ENCODE measurements around the gene ANKRD44.
A peak's percentile ranks its signal among the peaks of the same experiment; 100 is the strongest.
"Not testable (repeated sequence)": the region's sequence is repeated elsewhere in the genome, so short reads cannot be mapped to it uniquely, and the experiment has no call there.

Gene ANKRD44

DNA sequence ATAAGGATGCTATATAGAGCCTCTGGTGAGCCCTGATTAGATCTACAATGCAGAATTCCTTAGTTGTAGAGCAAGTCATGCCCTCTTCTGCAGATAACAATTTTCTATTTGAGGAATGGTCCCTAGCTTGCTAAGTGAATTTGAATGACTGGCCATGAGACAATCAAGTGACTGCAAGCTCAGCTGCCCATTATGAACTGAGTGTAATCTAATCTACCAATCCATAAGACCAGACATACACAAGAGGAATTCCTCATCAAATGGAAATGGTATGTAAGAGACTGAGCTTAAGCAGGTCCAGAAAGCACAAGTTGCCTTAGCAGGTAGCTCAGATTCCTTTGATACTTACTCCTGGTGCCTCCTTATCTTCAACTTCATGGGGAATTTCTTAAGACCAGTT lies 4.8 kb upstream of the ANKRD44 start:
- DNase-seq = no peak

DNA sequence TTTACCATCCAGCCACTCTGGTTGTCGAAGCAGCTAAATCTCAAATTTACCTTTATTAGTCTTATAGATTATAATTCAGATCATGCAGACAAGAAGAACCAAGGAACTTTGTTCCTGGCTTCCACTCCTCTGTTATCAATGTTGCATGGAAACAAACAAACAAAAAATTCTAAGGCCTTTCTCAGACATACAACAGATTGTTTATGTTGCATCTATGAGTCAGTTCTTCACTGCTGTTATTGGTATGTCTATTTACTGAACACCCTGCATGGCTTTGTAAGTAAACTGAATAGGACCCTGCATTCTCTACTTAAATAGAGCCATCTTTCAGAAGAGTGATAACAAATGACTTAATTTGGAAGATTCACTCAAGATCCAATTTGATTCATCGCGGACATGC lies 1.6 kb upstream of the ANKRD44 start:
- DNase-seq = no peak

DNA sequence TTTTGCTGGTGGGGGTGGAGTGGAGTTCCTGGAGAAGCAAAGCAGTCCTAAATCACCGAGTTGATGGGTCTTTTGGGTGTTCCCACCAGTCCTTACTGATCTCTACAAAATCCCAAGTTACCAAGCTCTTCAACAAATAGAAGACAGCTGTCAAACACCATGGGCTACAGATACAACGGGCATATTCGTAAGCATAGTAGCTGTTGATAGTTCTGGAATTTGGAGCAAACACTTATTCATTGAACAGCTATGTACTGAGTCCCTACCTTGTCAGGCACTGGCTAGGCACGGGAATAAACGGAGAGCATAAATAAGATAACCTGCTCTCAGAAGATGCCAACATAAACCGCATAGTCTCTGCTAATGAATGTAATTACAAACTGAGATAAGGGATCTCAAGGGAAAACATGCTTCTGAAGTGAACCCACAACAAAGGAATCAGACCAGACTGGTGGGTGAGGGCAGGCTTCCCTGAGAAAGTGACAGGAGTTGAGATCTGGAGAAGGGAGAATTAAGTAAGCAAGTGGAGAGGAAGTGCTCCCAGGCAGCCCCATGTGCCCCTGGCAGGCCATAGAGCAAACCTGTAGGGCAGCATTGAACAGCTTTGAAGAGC lies 947 bp upstream of the ANKRD44 start:
- DNase-seq = no peak

DNA sequence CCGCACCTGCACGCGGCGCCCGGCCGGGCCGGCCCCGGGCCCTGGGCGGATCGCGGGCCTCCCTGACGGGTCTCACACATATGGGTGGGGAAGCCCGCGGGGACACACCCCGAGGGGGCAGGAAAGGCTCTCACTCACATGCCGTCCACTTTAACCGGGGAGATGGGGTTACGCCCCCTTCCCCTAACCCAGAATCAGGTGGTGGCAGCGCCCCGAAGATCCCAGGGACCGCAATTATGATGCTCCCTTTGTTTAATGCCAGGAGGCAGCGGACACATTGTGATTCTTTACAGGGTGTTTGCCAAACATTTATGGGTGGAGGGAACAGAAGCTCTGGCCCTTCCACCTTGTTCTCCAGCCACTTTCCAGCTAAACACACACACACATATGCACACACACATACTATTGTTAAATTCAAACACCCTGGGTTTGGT lies 424 bp upstream of the ANKRD44 start:
- no peak for DNase-seq

DNA sequence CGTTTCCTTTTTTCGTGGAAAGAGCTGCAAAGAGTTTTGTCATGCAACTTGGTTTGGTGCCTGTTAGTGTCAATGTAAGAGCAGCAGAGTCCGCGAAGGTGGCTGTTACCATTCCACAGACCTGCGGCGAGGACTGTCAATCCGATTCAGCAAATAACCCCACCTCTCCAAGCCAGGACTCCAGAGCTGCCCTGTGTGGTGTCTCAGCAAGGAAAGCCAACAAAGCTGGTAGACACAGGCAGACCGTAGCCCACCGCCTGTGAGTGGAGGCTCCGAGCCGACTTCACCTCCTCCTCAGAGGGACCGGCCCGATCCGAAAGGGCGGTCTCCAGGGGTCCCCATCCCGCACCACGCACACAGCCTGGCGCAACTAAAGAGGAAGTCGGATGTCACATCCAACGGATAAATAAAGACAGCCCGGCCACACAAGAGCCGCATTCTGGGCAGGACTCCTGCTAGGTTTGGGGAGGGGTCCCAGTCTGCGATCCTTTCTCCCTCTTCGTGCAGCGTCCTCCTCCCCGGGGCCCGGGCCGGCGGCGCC lies 819 bp downstream of the ANKRD44 start:
- peak; percentile 60 for DNase-seq

DNA sequence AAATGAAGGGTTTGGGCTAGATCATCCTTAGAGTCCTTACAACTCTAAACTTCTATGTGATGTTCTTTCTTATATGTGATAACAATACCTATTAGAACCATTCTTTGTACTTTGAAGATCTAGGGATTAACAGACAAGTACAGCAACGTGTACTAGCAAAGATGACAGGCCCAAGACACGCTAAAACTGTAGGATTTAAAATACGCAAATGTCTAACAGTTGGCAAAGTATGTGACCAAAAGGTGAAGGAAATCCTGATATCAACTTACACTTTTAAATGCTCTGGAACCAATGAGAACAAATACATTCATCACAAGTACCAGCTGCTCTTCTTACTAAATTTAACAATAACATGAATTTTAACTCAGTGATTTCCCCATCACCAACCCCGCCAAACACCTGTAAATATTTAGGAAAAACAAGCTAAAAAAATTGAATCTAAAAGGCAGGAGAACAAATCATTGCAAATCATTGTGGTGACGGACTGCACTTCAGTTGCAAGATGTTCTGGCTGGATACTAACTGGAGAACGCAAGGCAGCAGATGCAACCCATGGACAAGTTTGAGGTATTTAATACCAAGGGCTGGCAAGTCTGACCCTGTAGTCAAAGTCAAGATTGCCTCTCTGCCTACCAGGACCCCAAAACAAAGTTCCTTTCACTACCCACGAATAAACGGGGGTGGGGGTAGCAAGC lies 1.4 kb downstream of the ANKRD44 start:
- DNase-seq = no peak

DNA sequence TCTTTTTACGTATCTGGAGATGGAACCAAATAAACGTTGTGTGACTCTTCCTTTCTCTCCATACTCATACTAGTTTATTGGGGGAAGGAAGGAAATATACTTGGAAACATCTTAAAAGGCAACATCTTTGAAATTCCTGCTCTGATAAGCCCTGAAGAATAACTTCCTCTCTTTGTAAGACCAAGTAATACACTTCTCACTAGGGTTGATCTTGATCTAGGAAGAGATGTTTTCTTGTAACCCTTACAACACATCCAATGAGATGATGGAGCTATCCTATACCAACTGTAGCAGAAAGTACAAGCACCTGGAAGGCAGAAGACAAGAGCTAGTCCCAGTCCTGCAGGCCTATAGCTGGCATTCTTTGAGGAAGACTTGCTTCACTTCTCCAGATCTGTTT lies 2.0 kb downstream of the ANKRD44 start:
- DNase-seq = no peak

DNA sequence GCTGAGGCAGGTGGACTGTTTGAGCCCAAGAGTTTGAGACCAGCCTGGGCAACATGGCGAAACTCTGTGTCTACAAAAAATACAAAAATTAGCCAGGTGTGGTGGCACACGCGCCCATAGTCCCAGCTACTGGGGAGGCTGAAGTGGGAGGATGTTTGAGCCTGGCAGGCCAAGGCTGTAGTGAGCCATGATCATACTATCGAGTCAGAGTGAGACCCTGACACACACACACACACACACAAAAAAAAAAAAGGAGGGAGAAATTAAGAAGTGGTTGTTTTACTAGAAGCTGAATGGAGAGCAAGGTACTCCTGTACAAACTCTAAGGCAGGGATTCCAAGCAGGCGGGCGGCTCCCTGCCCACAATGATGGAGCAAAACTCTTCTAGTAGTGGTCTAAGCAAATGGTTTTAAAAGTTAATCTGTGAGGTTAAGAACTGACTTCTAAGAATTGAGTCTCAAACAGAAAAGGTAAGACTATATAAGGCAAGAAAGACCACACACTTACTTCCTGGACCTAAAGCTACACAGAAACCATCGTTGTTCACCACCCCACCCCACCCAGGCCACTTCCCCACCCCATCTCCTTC lies 2.6 kb downstream of the ANKRD44 start:
- no peak for DNase-seq

DNA sequence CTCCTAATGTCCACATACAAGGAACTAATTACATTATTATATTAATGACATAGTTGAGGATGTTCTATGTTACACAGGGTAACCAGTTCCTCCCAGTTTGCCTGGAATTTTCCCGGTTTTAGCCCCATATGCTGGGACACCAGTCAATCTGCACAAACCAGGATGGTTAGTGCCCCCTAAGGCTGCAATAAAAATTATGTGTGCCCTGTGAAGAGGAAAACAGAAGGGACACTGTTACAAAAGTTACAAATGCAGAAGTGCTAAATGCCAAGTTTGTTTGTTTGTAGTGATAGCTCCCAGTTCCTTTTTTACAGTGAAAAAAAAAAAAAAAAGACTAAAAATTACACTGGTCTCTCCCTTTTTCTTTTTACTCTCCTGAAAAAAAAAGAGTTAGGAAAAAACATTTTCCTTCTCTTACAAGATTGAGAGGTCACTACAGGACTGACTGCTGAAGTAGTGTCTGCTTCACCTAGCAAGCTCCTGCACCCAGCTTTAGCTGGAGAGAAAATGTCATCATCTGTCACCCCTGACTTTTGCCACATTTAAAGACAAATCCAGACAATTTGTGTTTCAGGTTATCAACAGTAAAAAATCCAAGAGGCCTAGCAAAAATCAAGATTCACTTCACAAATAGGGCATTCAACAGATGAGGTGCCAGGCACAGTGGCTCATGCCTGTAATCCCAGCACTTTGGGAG lies 3.2 kb downstream of the ANKRD44 start:
- no peak for DNase-seq

DNA sequence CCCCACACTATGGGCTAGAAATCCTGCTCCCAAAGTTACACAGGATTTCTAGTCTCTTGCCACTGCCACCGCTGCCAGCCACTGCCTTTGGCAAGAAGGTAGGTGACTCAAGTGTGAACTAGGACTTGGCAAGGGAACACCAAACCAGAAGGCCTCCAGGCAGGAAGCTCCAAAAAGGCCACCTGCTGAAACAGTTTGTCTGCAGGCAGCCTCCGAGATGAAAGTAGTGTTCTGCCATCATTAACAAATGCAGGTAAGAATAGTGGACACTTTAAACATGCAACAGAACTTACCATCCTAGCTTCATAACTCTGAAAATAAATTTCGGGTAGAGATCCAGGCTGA lies 3.9 kb downstream of the ANKRD44 start:
- peak; percentile 40 for DNase-seq

DNA sequence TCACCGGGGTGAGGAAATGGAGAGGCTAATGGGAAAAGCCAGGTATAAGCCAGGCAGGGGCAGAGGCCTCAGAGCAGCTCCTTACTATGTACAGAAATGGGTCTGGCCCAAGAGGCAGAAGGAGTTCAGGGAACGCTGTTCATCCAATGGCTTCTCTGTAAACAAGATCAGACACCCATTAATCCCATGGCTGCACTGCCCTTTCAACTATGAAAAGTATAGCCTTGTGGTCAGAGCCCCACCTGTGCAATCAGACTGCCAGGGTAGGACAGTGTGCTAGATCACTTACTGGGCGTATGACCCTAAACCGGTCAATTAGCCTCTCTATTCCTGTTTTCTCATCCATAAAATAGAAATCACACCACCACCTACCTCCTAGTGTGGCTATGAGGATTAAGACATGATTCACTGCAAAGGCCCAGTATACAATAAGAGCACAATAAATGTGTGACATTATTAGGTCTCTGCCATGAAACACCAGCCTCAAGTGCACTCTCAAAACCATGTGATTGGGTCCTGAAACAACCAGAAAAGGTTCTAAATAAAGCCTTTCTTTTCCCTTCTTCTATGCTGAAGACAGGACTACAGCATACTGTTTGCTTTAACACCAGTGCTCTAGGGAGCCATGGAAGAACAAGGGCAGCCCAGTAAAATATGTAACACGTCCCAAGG lies 4.4 kb downstream of the ANKRD44 start:
- no peak for DNase-seq

DNA sequence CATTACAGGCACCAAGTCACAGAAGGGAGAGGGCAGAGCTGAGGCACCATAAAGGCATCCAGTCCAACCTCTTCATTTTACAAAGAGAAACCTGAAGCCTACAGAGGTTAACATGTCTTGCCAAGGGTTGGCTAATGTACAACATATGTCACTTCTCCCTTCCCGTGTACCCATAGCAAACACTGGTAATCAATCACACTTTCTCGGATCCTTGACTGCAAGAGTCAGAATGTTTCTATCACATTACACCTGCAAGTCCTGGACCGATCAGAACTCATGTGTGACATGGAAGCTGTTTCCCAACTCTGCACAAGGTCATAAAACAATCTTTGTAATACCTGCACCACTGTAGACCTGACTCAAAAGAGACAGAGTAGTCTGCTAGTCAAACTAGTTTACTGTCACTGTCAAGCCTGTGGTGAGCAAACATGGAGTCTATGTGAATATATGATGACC lies 6.0 kb downstream of the ANKRD44 start:
- DNase-seq = no peak

DNA sequence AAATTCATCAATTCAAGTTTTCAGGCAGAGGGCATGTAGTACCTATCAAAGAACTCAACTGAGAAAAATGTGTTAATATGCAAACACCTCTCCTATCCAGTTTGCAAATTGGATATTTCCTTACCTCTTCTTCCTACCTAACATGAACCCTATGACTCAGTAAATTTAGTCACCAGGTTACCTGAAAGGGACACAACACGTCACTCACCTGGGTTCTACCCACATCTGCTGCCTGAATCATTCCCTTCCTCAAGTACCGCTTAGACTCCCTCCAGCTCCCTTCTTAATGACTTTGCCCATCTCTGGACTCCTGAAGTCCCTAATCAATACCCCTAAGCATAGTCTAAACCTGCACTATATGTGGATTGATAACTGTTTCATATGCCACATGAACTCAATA lies 10.4 kb downstream of the ANKRD44 start:
- DNase-seq = no peak

DNA sequence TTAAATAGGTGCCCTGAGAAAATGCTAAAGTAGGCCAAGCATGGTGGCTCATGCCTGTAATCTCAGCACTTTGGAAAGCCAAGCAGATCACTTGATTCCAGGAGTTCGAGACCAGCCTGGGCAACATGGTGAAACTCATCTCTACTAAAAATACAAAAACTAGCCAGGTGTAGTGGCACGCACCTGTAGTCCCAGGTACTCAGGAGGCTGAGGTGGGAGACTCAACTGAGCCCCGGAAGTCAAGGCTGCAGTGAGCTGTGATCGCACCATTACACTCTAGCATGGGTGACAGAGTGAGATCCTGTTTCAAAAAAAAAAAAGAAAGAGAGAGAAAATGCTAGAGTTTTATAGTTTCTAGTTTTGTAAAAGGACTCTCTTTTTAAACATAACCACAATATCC lies 12.0 kb downstream of the ANKRD44 start:
- no peak for DNase-seq

DNA sequence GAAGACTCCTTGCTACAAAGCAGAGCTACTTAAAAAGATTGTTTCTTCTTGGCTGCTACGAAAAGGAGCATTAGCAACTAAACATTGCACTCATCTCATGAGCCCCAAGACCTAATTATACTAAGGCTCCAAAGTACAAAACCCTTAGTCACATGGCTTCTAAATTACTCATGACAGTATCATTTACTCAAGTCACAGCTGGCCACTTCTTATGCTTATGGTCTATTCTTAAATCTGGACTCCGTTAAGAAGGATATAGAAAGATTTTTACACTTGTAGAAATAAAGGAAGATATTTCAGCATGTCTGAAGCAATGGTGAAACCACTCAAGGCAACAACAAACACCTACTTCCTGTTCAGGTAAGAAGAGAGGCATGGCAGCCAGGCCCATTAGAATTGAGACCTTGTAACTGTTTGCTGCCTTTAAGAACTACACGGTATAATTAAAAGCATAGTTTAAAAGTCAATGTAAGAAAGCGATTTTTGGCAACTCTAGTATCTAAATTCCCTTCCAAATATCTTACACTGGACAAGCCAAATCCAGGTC lies 12.7 kb downstream of the ANKRD44 start:
- no peak for DNase-seq

DNA sequence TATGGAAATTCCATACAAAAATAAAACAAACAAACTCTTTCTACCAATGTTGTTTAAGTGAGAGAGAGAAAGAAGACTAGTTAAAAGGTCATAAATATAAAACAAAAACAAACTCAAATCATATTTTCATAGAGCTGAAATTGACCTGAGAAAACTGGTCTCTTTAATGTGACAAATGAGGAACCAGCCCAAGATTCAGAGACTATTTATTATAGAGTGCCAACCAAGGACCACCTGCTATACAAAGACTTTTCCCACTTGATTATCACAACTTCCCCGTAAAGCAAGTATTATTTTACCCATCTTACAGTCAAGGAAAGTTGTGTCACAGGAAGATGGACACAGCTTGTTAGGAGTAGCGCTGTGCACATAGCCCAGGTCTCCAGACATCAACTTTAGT lies 13.3 kb downstream of the ANKRD44 start:
- DNase-seq = no peak

DNA sequence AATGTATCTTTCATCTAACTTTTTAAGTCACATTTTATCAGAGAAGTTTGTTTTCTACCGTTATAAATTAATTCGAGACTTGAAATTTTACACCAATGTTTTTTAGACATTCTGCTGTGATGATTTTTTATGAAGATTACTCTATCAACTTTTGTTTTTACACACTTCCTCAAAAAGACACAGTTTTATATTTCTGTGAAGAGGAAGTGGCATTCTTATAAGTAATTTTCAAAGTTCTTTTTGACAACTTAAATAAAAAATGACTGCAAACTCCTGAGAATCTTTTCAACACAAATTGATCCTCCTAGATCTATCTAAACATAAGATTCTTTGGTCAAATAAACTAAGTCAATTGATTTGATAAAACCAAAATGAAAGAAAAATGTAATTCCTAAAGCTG lies 13.7 kb downstream of the ANKRD44 start:
- no peak for DNase-seq

DNA sequence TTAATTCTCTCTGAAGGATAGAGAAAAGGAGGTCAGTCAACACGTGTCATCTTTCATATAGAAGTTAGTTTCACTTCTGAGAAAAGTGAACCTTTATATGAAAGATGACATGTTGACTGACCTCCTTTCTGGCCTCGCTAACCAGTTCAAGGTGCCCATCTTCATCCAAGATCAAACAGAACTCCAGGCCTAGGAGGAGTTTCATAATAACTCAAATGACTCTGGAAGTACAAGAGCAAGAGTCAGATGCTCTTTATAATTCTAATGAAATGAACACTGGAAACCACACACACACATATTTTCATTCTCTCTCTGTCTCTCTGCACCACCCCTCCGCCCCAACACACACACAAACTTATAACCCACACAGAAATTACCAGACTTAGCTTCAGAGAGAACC lies 16.3 kb downstream of the ANKRD44 start:
- no peak for DNase-seq

DNA sequence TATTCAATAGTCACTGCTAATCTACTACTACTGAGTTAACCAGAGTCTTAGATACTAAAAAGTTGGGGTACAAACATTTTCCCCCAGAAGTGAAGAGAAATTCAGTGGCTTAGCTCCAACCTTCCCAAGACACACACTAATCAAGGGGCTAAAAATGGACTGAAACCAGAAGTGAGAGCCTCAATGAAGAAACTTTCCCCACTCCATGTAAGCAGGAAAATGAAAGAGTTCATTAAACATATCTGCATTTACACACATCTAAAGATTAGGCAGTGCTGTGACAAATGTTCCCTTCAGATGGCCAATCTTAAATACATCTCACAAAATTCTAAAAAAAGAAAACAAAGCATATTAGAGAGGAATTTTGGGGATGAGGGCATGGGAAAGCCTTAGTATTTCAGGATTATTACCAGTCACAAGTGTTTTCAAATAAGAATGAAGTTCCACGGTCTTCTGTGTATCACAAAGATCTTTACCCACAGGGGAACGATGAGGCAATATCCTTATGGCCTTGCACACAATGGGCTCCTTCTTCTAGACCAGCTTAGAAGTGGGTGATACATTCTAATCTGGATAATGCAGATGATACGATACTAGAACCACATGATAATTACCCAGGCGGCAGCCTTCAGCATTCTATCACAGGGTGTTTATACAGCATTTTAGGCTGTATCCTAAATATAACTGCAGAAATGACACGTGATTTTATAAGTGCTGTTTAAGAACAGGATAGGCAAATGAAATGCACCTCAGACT lies 17.1 kb downstream of the ANKRD44 start:
- DNase-seq = no peak

DNA sequence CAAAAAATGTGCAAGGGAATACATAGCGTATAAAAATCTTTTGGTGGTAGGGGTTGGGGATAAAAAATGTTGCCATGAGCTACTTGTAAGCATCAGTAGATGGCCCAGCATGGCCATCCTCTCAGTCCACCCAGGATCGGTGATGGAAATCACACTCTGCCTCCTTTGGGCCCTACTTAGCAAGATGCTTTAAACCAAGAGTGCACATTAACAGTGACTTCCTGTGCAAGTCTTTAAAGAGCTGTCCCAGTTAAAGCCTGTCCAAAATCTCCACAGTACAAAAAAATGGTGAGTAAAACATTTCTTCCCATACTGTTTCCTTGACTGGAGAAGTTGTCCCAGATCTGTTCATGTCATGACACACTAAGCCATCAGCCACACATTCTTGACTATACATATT lies 18.0 kb downstream of the ANKRD44 start:
- no peak for DNase-seq

DNA sequence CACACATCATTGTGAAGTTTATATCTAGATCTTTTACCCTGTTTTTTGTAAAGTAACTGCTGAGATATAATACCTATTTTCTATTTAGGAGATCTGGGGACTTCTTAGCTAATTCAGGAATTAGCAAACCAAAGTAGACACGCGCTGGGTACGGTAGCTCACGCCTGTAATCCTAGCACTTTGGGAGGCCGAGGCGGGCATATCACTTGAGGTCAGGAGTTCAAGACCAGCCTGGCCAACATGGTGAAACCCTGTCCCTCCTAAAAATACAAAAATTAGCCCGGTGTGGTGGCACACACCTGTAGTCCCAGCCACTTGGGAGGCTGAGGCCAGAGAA lies 23.0 kb downstream of the ANKRD44 start:
- not testable (repeated sequence) for DNase-seq

All from right hindlimb (tissue), 1 donor.